GM21447 (cell line): ENCODE results near the gene NEDD4L.
A peak's percentile ranks its signal among the peaks of the same experiment; 100 is the strongest.

Source experiments
- ATAC-seq: cut with Tn5 transposase; IDR thresholded peaks from one replicate; pipeline ENCODE4 v1.9.1; 2021; ENCODE audit not compliant: unreplicated experiment

The NEDD4L gene

GRCh38 chr18:58204776-58205442 lies 160.9 kb downstream of the NEDD4L start:
- ATAC-seq: no peak

- ATAC-seq: no peak
Observed at GRCh38 chr18:58205443-58206160, 161.6 kb downstream of the NEDD4L start.

DNA sequence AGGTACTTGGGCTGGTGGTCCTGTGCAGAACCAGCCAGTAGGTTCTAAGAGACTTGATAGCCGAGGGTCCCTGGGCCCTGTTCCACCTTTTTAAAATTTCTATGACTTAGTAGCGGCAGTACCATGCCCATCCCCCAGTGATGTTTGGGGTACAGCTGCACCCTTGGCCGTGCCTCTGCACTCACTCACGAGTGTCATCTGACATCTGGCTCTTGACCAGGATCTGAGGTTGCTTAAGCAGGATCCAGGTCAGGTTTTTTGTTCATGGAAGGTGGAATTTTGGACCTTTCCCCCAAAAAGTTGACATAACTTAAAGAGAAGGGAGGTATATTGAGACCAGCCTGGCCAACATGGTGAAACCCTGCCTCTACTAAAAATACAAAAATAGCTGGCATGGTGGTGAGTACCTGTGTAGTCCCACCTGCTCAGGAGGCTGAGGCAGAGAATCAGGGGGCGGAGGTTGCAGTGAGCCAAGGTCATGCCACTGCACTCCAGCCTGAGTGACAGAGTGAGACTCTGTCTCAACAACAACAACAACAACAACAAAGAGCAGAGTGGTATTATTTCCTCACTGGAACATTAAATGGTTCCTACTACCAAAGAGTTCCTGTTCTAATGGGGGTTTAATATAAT lies 163.6 kb downstream of the NEDD4L start:
- ATAC-seq: no peak

DNA sequence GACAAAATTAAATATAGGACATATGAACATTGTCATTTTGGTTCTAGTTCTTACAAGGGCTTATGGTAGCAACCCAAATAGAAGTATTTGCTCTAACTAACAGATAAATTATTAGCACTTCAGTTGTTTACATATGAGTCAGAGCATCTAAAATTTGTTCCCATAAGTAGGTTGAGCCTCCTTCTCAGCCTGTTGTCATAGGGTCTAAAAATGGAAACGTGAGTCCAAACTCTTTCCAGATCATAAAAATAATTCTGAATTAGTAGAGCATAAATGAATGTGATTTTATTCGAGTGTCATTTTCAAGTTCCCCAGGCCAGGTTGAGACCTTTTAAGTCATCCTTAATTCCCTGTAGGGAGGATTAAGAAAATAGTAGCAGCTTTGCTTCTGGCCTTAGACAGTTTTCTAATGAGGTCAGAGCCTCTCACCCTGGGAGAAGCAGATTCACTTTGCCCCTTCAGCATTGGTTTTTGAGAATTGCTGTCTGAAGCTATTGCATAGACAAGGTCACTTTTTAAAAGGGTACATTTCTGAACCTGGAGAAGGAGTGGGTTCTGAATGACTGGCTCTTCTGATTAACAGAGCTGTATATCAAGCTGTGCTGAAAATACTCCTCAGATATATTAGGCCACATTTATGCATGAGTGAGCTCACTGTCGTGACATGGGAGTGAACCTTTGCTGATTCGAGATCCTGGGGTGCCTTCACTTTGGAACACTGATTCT lies 164.3 kb downstream of the NEDD4L start:
- ATAC-seq: no peak

DNA sequence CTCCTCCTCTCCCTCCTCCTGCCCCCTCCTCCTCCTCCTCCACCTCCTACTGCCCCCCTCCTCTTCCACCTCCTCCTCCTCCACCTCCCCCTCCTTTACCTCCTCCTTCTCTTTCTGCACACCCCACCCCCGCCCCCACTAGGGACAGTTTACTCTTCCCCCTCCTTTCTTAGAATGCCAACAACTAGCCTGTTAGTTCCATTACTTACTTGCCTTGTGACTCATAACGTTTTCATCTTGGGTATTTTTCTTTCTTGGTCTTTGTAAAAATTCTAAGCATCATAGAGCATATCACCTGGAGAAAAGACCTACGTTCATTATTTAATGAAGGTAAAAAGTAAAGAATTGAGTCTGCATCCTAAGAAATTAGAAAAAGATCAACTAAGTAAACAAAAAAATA lies 165.3 kb downstream of the NEDD4L start:
- ATAC-seq: no peak

DNA sequence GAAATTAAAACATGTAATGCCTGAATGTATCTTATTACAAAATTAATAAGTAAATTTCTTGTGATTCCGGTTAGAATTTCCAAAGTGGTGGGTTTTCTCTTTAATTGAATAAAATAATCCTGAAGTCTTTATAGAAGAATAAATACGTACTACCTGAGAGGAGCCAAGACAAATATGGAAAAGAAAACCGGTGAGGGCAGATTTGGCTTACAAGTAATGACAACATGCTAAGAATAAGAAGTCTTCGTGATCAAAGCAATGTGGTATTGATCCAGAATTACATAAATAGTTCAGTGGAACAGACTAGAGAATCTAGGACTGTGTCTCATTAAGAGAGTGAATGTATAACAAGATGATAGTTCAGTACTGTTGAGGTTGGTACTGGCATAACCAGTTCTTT lies 167.5 kb downstream of the NEDD4L start:
- ATAC-seq: no peak

- ATAC-seq: peak; percentile 46
Observed at GRCh38 chr18:58212274-58212673, 168.2 kb downstream of the NEDD4L start.

- no peak for ATAC-seq
Observed at GRCh38 chr18:58213440-58213839, 169.4 kb downstream of the NEDD4L start.

GRCh38 chr18:58215011-58215410 lies 171.0 kb downstream of the NEDD4L start:
- no peak for ATAC-seq

DNA sequence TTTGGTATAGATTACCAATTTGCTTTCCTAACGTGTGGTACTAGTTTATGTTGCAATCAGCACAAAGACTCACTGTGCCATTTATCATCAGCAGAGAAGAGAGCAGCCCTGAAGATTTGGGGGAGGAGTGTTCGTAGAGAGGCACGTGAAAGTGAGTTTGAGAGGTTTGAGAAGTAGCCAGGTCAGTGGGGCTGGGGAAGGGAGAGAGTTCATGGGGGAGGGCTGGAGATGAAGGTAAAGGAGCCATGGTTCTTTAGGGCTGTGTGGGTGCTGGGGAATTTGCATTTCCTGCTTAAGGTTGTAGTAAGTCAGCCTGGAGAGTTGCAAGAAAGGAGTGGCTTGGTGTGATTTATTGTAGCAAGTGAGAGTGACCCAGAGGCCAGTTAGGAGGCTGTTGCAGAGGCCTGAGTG lies 172.1 kb downstream of the NEDD4L start:
- no peak for ATAC-seq

DNA sequence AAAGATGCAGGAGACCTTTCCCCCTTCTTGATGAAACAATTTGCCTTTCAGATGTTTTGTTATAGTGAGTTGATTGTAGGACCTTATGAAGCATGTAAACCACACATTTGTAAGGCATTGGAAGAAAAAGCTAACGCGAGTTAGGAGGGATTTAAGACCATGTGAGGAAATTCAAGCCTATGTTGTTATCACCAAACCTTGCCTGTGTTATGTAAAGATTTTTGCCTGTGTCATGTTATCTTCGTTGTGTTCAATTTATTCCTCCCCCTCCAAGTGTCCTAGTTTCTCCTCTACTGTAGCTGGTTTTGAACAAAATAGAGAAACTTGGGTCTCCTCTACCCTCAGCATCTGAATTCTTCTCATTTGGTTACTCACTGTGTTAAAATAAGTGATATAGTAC lies 173.0 kb downstream of the NEDD4L start:
- no peak for ATAC-seq

DNA sequence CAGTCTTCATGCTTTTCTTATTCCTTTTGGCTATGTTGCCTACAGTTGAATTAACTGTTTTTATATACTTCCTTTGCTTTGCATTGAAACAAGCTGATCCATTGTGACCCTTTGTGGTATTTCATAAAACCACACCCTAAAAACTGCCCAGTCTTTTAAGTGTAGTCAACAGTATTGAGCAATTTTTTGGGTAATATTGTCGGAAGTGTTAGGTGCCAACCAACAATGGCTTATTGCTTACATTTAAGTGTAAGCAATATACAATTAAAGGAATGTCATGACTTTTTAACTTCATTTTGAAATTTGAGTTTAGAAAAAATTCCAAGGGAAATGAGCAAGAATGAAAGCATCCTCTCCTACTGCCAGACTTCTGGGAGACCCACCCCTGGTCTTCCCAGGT lies 174.1 kb downstream of the NEDD4L start:
- no peak for ATAC-seq

DNA sequence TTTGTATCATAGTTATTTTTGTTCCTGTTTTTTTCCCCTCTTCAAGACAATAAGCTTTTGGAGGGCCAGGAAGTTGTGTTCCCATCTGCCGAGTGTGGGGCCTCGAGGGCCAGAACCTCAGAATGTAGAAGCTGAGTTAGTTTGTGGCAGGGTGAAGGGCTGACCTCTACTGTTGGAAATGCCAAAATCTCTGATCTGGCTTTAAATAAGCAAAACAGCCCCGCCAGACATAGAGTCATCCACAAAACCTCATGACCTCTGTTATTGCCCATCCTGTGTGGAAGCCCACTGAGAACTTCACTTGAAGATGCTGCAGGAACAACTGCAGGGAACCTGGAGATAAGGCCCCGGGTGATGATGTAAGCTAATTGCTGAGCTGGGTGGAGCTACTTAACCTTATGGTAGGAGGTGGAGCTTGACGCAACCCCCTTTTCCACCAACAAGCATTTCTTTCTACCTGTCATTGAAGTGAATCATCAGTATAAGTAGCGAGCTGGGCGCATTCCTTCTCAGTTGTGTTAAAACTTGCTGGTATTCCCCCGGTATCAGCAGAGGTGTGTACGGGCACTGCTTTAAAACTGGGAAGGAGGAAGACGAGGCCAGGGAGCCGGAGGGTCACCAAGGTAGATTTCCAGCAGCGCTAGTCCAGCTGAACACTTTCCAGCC lies 177.2 kb downstream of the NEDD4L start:
- ATAC-seq: no peak

GRCh38 chr18:58222432-58223125 lies 178.6 kb downstream of the NEDD4L start:
- no peak for ATAC-seq

- ATAC-seq: no peak
Observed at GRCh38 chr18:58223717-58224424, 179.8 kb downstream of the NEDD4L start.

DNA sequence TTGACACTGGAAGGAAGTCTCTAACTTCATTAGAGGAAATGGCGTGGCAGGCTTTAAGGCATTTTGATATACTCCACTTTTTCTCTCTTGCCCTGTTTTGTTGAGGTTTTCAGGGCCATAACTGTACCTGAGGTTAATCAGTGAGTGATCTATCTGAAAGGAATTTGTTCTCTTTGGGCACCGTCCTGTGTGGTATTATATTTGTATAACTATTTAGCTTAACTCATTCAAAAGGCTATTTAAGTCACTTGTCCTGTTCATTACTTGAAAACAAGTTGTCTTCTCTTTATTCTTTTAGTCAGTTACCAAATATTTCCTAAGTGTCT lies 180.4 kb downstream of the NEDD4L start:
- ATAC-seq: no peak

DNA sequence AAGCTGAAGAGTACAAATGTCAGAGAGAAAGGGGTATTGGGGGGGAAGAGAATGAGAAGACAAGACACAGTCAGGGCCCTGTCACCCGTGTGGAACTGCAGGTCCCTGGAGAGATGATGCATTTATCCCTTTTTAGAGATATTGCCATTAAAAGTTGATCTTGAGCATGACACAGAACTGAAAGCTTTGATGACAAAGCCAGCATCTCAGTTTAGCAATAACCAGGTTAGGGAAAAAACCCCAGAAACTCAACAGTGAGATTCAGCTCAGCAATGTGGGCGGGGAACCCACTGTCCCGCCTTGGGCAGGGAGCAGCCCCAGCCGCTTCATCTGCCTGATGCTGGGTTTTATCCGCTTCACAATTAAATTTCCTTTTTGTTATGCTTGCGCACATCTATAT lies 181.1 kb downstream of the NEDD4L start:
- peak; percentile 87 for ATAC-seq

DNA sequence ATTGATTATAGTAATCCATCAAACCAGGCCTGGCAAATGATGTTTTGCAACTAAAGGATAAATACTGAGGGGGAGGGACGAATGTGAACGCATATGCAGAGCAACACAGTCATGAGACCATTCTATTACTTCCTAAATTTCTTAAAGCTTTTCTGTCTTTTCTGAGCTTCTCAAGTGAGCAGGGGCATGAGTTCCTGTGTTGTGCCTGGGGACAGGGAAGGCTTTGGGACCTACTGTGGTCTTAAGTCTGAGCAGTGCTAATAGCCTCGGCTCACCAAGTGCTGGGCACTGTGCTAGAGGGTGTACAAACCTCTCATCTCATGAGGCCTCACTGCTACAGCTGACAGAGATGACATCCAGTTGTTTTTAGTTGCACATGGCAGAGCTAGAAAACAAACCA lies 182.4 kb downstream of the NEDD4L start:
- ATAC-seq: no peak

- ATAC-seq: no peak
Observed at GRCh38 chr18:58227361-58227930, 183.4 kb downstream of the NEDD4L start.

GRCh38 chr18:58228176-58228575 lies 184.2 kb downstream of the NEDD4L start:
- ATAC-seq: no peak
